Neural crest cell (in vitro differentiated cells): ENCODE results near the gene NKX2-8. TPM values are rescaled to one million over a fixed set of nuclear protein-coding genes. Genes with fewer than 3 reads are reported as not detected.

Experiments used
- DNase-seq: peaks from one replicate; pipeline ENCODE4 v3.0.0; 2021; ENCODE audit warnings: low read depth, mixed read lengths, low spot score
- H3K27ac Mint-ChIP-seq: one replicate; pipeline ENCODE4 v1.8.0; 2021; ENCODE audit warnings: mild to moderate bottlenecking, mixed read lengths; ENCODE audit not compliant: unreplicated experiment
- H3K27me3 Mint-ChIP-seq: 2 replicates; pipeline ENCODE4 v1.8.0; 2021; ENCODE audit warnings: low read depth, mild to moderate bottlenecking, mixed read lengths
- H3K36me3 Mint-ChIP-seq: 2 replicates; pipeline ENCODE4 v1.8.0; 2021; ENCODE audit warnings: low read depth, mild to moderate bottlenecking, mixed read lengths
- H3K4me1 Mint-ChIP-seq: 2 replicates; pipeline ENCODE4 v1.8.0; 2021; ENCODE audit warnings: mixed read lengths
- H3K4me3 Mint-ChIP-seq: one replicate; pipeline ENCODE4 v1.8.0; 2021; ENCODE audit warnings: mild to moderate bottlenecking, mixed read lengths
- H3K9me3 Mint-ChIP-seq: 2 replicates; pipeline ENCODE4 v1.8.0; 2021; ENCODE audit warnings: mixed read lengths
- CTCF ChIP-seq: fragments of 200-600 bp; sonication (generic); conservative IDR thresholded peaks from 2 replicates; pipeline ENCODE4 v1.5.0; 2021; ENCODE audit warnings: antibody characterized with exemption, mild to moderate bottlenecking
- total RNA-seq: library from RNA; stranded (reverse); gene quantifications from 2 replicates; pipeline ENCODE4 v1.2.1, GENCODE V29; 2021

Gene NKX2-8
- total RNA-seq, 1 donor from 2014 or later: not detected

- no peak overlapping the region for H3K27ac Mint-ChIP-seq
Measured at GRCh38 chr14:36580141-36580855, 2.1 kb downstream of the NKX2-8 start.

GRCh38 chr14:36579573-36580140 lies 2.8 kb downstream of the NKX2-8 start:
- no peak overlapping the region for H3K4me3 Mint-ChIP-seq
- no peak for DNase-seq
- H3K36me3 Mint-ChIP-seq: no peaks in the 10 kb centered on the region
- H3K27ac Mint-ChIP-seq: no peak overlapping the region
- peaks cover 9% of the 10 kb centered on the region for H3K4me1 Mint-ChIP-seq
- no peaks in the 10 kb centered on the region for H3K9me3 Mint-ChIP-seq
- no peak for TF ChIP-seq CTCF
- peaks cover 37% of the 10 kb centered on the region for H3K27me3 Mint-ChIP-seq

More at GRCh38 chr14:36580141-36580855, 2.1 kb downstream of the NKX2-8 start:
- Mint-ChIP-seq H3K4me1 (peaks cover 9% of the 10 kb centered on the region), H3K4me3 (no peak overlapping the region), H3K27me3 (peaks cover 44% of the 10 kb centered on the region), H3K9me3 (no peaks in the 10 kb centered on the region), H3K36me3 (no peaks in the 10 kb centered on the region)
- no peak for DNase-seq
- no peak for TF ChIP-seq CTCF

- Mint-ChIP-seq H3K36me3 (no peaks in the 10 kb centered on the region), H3K27ac (no peak overlapping the region), H3K4me3 (peak overlapping the region; percentile 29), H3K9me3 (no peaks in the 10 kb centered on the region), H3K4me1 (peaks cover 9% of the 10 kb centered on the region), H3K27me3 (peaks cover 32% of the 10 kb centered on the region)
- DNase-seq: no peak
- TF ChIP-seq CTCF: no peak
Measured at GRCh38 chr14:36579001-36579555, 3.3 kb downstream of the NKX2-8 start.

- Mint-ChIP-seq H3K4me3 (no peak overlapping the region), H3K27me3 (peaks cover 35% of the 10 kb centered on the region), H3K27ac (no peak overlapping the region), H3K4me1 (no peaks in the 10 kb centered on the region), H3K36me3 (no peaks in the 10 kb centered on the region), H3K9me3 (no peaks in the 10 kb centered on the region)
- no peak for DNase-seq
- no peak for TF ChIP-seq CTCF
Measured at GRCh38 chr14:36570065-36570464, 12.3 kb downstream of the NKX2-8 start.

GRCh38 chr14:36556811-36557433 lies 25.5 kb downstream of the NKX2-8 start:
- no peaks in the 10 kb centered on the region for H3K4me1 Mint-ChIP-seq
- no peak overlapping the region for H3K4me3 Mint-ChIP-seq
- H3K9me3 Mint-ChIP-seq: no peaks in the 10 kb centered on the region
- TF ChIP-seq CTCF: peak; percentile 76
- peak; percentile 20 for DNase-seq
- peaks cover 72% of the 10 kb centered on the region for H3K27me3 Mint-ChIP-seq
- H3K36me3 Mint-ChIP-seq: no peaks in the 10 kb centered on the region
- no peak overlapping the region for H3K27ac Mint-ChIP-seq
